B cell (primary cell): Measurements from ENCODE around the gene DTNBP1. TPM values are rescaled to one million over a fixed set of nuclear protein-coding genes. Genes with fewer than 3 reads are reported as not detected.

ENCODE experiments used
- ATAC-seq: fragments of 200-7000 bp; cut with Tn5 transposase; one replicate; pipeline ENCODE4 v1.10.0; 2021; ENCODE audit warnings: low read depth, mild to moderate bottlenecking, moderate number of reproducible peaks, moderate library complexity
- CTCF ChIA-PET: fragments of 350-600 bp; sonication (Branson Sonifier 250); formaldehyde crosslinking; loops from one replicate; lab custom pipeline; 2021; ENCODE audit warnings: antibody characterized with exemption, inconsistent platforms; lab: Charles Lee
- POLR2A ChIA-PET: fragments of 350-600 bp; sonication (Branson Sonifier 250); formaldehyde crosslinking; loops from one replicate; lab custom pipeline; 2021; ENCODE audit warnings: antibody characterized with exemption; lab: Charles Lee
- DNase-seq: peaks from one replicate; pipeline ENCODE4 v3.0.0; 2013
- H2AFZ ChIP-seq: 2 replicates; pipeline ENCODE4 v1.6.1; 2012; ENCODE audit warnings: mild to moderate bottlenecking, low read depth, low read length; ENCODE audit not compliant: insufficient read depth, poor library complexity, severe bottlenecking
- H3K27ac ChIP-seq, 2 donors: 1 replicate in 1 of 2; 2 replicates in 1 of 2; pipeline ENCODE4 v1.5.1; 2012 to 2013; ENCODE audit warnings: low read length in 2 of 2, mild to moderate bottlenecking in 2 of 2, moderate library complexity in 1 of 2
- H3K27me3 ChIP-seq, 4 experiments: fragments of 200-600 bp in 1 of 4; sonication (generic) in 1 of 4; replicated peaks in 1 of 4; 1 replicate in 2 of 4; 2 replicates in 2 of 4; pipeline versions ENCODE4 v1.6.1 to v1.7.0; 2013 to 2016; ENCODE audit warnings: low read length in 3 of 4, mild to moderate bottlenecking in 2 of 4, mixed read lengths in 1 of 4, moderate library complexity in 1 of 4; ENCODE audit not compliant: insufficient read depth in 4 of 4, control insufficient read depth in 3 of 4; ENCODE audit errors: control extremely low read depth in 1 of 4
- H3K36me3 ChIP-seq, 2 experiments: replicated peaks in 1 of 2; 1 replicate in 1 of 2; 2 replicates in 1 of 2; pipeline versions ENCODE4 v1.6.1 to v1.7.1; 2013; ENCODE audit warnings: low read length in 1 of 2; ENCODE audit not compliant: insufficient read depth in 2 of 2, control insufficient read depth in 1 of 2; ENCODE audit errors: control extremely low read depth in 1 of 2, extremely low read depth in 1 of 2
- H3K4me1 ChIP-seq, 2 donors: fragments of 200-600 bp in 1 of 2; sonication (generic) in 1 of 2; 1 replicate in 1 of 2; 2 replicates in 1 of 2; pipeline versions ENCODE4 v1.5.1 to v1.6.1; 2013 to 2017; ENCODE audit warnings: low read length in 2 of 2; ENCODE audit not compliant: control insufficient read depth in 2 of 2, insufficient read depth in 2 of 2
- H3K4me2 ChIP-seq: replicated peaks from 2 replicates; pipeline ENCODE3; 2012; ENCODE audit warnings: mild to moderate bottlenecking, low read depth, low read length; ENCODE audit not compliant: poor library complexity, severe bottlenecking
- H3K4me3 ChIP-seq, 5 experiments: fragments of 200-600 bp in 1 of 5; sonication (generic) in 1 of 5; 1 replicate in 3 of 5; 2 replicates in 2 of 5; pipeline versions ENCODE4 v1.5.1 to v1.7.0; 2011 to 2016; ENCODE audit warnings: low read length in 4 of 5, mild to moderate bottlenecking in 4 of 5, low read depth in 2 of 5, control low read depth in 1 of 5, moderate library complexity in 1 of 5; ENCODE audit not compliant: insufficient read depth in 1 of 5; ENCODE audit errors: control extremely low read depth in 1 of 5, extremely low read depth in 1 of 5
- H3K79me2 ChIP-seq: fragments of 200-600 bp; sonication (generic); one replicate; pipeline ENCODE4 v1.6.0; 2016; ENCODE audit warnings: low read length; ENCODE audit not compliant: control insufficient read depth, insufficient read depth
- H3K9ac ChIP-seq: fragments of 200-600 bp; sonication (generic); 2 replicates; pipeline ENCODE4 v1.6.1; 2017; ENCODE audit warnings: mild to moderate bottlenecking, low read length, moderate library complexity
- H3K9me3 ChIP-seq, 3 donors: one replicate each; pipeline versions ENCODE4 v1.6.1 to v1.7.1; 2013; ENCODE audit warnings: low read length in 2 of 3; ENCODE audit not compliant: control insufficient read depth in 2 of 3, insufficient read depth in 1 of 3; ENCODE audit errors: control extremely low read depth in 1 of 3
- H4K20me1 ChIP-seq: 2 replicates; pipeline ENCODE4 v1.6.0; 2012; ENCODE audit warnings: mild to moderate bottlenecking, low read length; ENCODE audit not compliant: insufficient read depth, control insufficient read depth, poor library complexity, severe bottlenecking
- H3K27ac Mint-ChIP-seq: one replicate; pipeline ENCODE4 v1.8.0; 2021; ENCODE audit warnings: mixed read lengths
- H3K27me3 Mint-ChIP-seq: one replicate; pipeline ENCODE4 v1.8.0; 2021; ENCODE audit warnings: mixed read lengths
- H3K4me1 Mint-ChIP-seq: one replicate; pipeline ENCODE4 v1.8.0; 2021; ENCODE audit warnings: mixed read lengths
- H3K4me3 Mint-ChIP-seq: one replicate; pipeline ENCODE4 v1.8.0; 2021; ENCODE audit warnings: mixed read lengths
- H3K9me3 Mint-ChIP-seq: one replicate; pipeline ENCODE4 v1.8.0; 2022; ENCODE audit warnings: mixed read lengths; ENCODE audit not compliant: insufficient read depth
- CTCF ChIP-seq: fragments of 200-600 bp; IDR thresholded peaks from one replicate; pipeline ENCODE4 v1.8.0; 2022; ENCODE audit warnings: antibody characterized with exemption, mild to moderate bottlenecking
- EZH2 ChIP-seq: IDR thresholded peaks from 2 replicates; pipeline ENCODE4 v1.6.1; 2012; ENCODE audit warnings: borderline replicate concordance, low read depth, mild to moderate bottlenecking, moderate library complexity, low read length; ENCODE audit not compliant: insufficient read depth, poor library complexity, severe bottlenecking
- WGBS: methylation state at CpG from one replicate; pipeline ENCODE4 v1.1.5; 2013; ENCODE audit warnings: missing lambda C conversion rate; ENCODE audit not compliant: insufficient coverage; 5-methylcytosine and 5-hydroxymethylcytosine counted together
- intact Hi-C: fragments of 100-400 bp; cut with micrococcal nuclease; formaldehyde crosslinking; loops from one replicate; pipeline ENCODE4 v1.10.0; 2022
- polyA plus RNA-seq: library from polyadenylated mRNA; depleted of rRNA; stranded (reverse); fragments of >200 nt; gene quantifications from 2 replicates; pipeline ENCODE4 v1.2.3, GENCODE V29; 2012
- total RNA-seq, 2 donors: library from RNA; stranded (reverse); fragments of 120-200 nt in 1 of 2; gene quantifications; 1 replicate in 1 of 2; 2 replicates in 1 of 2; pipeline versions ENCODE4 v1.2.3 to v1.2.4, GENCODE V29; 2013 to 2022

Gene DTNBP1
- total and polyA plus RNA-seq, 2 donors (not counting 1 experiment from before 2014, with no cell fraction given) = 31.4 to 73.0 TPM

- TF ChIP-seq CTCF (no peak), EZH2 (no peak)
- Histone ChIP-seq H4K20me1 (peaks cover 24% of the 10 kb centered on the region), H3K4me3 (no peak overlapping the region), H3K79me2 (peaks cover 53% of the 10 kb centered on the region), H3K9me3 (no peaks in the 10 kb centered on the region), H3K4me1 (no peaks in the 10 kb centered on the region), H3K4me2 (no peak overlapping the region), H3K27ac (no peak overlapping the region), H2AFZ (no peak overlapping the region), H3K36me3 (peaks cover 0 to 3% of the 10 kb centered on the region in 2 experiments), H3K9ac (no peak overlapping the region), H3K27me3 (no peaks in the 10 kb centered on the region)
- Mint-ChIP-seq H3K4me1 (peaks cover 23% of the 10 kb centered on the region), H3K27me3 (no peaks in the 10 kb centered on the region), H3K9me3 (no peaks in the 10 kb centered on the region), H3K4me3 (no peak overlapping the region), H3K27ac (no peak overlapping the region)
- ATAC-seq (no peak), DNase-seq (no peak)
- ChIA-PET CTCF (interaction anchor here (1.0 to 1.4 kb wide), 3 partner anchors 11 to 620 kb away, joined by 3 to 7 read pairs (median 4); no protein-coding TSS in a partner anchor), POLR2A (no interaction called here)
- 100% methylated on average over 1 of the region's 2 CpGs for WGBS
- intact Hi-C loops = no loop called here
Measured at GRCh38 chr6:15585760-15586214, 77.0 kb downstream of the DTNBP1 start.

- Histone ChIP-seq H3K4me2 (no peak overlapping the region), H3K36me3 (peaks cover 0 to 5% of the 10 kb centered on the region in 2 experiments), H3K4me1 (no peaks in the 10 kb centered on the region), H3K79me2 (peaks cover 75% of the 10 kb centered on the region), H3K9ac (no peak overlapping the region), H3K4me3 (no peak overlapping the region), H3K27me3 (no peaks in the 10 kb centered on the region), H3K27ac (no peak overlapping the region), H3K9me3 (no peaks in the 10 kb centered on the region), H2AFZ (no peak overlapping the region), H4K20me1 (peaks cover 33% of the 10 kb centered on the region)
- ChIA-PET CTCF (no interaction called here), POLR2A (interaction anchor here (0.5 kb wide), 1 partner anchor 1445 kb away, joined by 3 read pairs; no protein-coding TSS in a partner anchor)
- intact Hi-C loops = no loop called here
- no peaks in the 10 kb centered on the region for H3K9me3 Mint-ChIP-seq
- no peak for TF ChIP-seq CTCF
- no peak for TF ChIP-seq EZH2
- WGBS = no CpG with 5 or more reads among the region's 1 CpG
- H3K27ac Mint-ChIP-seq = no peak overlapping the region
- no peak for ATAC-seq
- peaks cover 32% of the 10 kb centered on the region for H3K4me1 Mint-ChIP-seq
- H3K27me3 Mint-ChIP-seq = no peaks in the 10 kb centered on the region
- H3K4me3 Mint-ChIP-seq = no peak overlapping the region
- DNase-seq = no peak
Measured at GRCh38 chr6:15582499-15582898, 80.3 kb downstream of the DTNBP1 start.
